Right ventricle myocardium inferior (tissue), 1 donor: ENCODE data around the gene ATP6V0B. TPM values are rescaled to one million over a fixed set of nuclear protein-coding genes. Genes with fewer than 3 reads are reported as not detected.

Experiments
- ATAC-seq: fragments of 200-7000 bp; cut with Tn5 transposase; one replicate; pipeline ENCODE4 v1.9.1; 2020; ENCODE audit warnings: mild to moderate bottlenecking, moderate library complexity
- DNase-seq: peaks from one replicate; pipeline ENCODE4 v3.0.0; 2021; ENCODE audit errors: missing footprints
- intact Hi-C: fragments of 100-400 bp; cut with DNase I; formaldehyde crosslinking; loops from one replicate; pipeline ENCODE4 v1.11.0; 2022
- total RNA-seq: library from RNA; stranded (reverse); fragmentation: NEBNext Ultra II Directional; extraction: Animal tissue kit (Norgen Biotek cat#: 25700); gene quantifications from one replicate; pipeline ENCODE4 v1.2.1, GENCODE V29; 2021
- donor health status: DM: no; HTN: yes; CAD: no; lungs with severe emphysema.

Gene ATP6V0B
- total RNA-seq, 1 donor from 2014 or later = 84.5 TPM

- intact Hi-C loops = no loop called here
- no peak for ATAC-seq
- no peak for DNase-seq
These were observed 14.0 kb upstream of the ATP6V0B start for GRCh38 chr1:43960798-43961197.

- ATAC-seq = no peak
These were observed 13.1 kb upstream of the ATP6V0B start for GRCh38 chr1:43961692-43962091.

GRCh38 chr1:43962324-43962723 is 12.4 kb upstream of the ATP6V0B start:
- ATAC-seq (no peak), DNase-seq (no peak)
- intact Hi-C loops = no loop called here

More at GRCh38 chr1:43961692-43962091, 13.1 kb upstream of the ATP6V0B start:
- DNase-seq = no peak
- intact Hi-C loops = no loop called here

DNA sequence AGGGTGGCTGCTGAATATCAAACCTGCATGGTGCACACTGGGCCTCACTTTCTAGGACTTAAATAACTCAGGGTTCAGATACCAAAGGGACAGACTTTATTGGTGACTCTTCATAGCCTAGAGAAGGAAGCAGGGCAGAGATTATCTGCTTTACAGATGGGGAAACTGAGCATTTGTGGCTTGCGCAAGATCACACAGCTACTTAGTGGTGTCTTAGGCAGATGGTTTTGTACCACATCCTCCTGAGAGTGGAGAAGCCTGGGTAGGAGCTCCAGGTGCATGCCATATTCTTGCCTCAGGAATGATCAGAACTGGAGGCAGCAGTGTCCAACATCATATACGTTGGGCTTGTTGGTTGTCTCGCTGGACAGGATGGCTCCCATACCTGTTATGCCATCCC is 11.8 kb upstream of the ATP6V0B start:
- intact Hi-C loops = no loop called here
- DNase-seq = no peak

GRCh38 chr1:43963890-43964289 is 10.9 kb upstream of the ATP6V0B start:
- DNase-seq (no peak), ATAC-seq (no peak)
- intact Hi-C loops = no loop called here

More for the DNA sequence above, 11.8 kb upstream of the ATP6V0B start:
- no peak for ATAC-seq

GRCh38 chr1:43965316-43965715 is 9.4 kb upstream of the ATP6V0B start:
- intact Hi-C loops = no loop called here
- ATAC-seq = no peak

GRCh38 chr1:43968348-43968948 is 6.3 kb upstream of the ATP6V0B start:
- ATAC-seq (no peak), DNase-seq (no peak)
- intact Hi-C loops = no loop called here

More at GRCh38 chr1:43965316-43965715, 9.4 kb upstream of the ATP6V0B start:
- no peak for DNase-seq

DNA sequence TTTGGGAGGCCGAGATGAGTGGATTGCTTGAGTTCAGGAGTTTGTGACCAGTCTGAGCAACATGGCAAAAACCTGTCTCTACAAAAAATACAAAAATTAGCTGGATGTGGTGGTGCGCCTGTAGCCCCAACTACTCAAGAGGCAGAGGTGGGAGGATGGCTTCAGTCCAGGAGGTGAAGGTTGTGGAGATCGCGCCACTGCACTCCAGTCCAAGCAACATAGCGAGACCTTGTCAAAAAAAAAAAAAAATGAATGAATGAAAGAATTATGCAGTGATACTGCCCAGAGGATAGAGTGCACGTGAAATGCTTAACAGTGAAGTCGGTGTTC is 5.4 kb upstream of the ATP6V0B start:
- intact Hi-C loops = no loop called here
- ATAC-seq = no peak
- no peak for DNase-seq

DNA sequence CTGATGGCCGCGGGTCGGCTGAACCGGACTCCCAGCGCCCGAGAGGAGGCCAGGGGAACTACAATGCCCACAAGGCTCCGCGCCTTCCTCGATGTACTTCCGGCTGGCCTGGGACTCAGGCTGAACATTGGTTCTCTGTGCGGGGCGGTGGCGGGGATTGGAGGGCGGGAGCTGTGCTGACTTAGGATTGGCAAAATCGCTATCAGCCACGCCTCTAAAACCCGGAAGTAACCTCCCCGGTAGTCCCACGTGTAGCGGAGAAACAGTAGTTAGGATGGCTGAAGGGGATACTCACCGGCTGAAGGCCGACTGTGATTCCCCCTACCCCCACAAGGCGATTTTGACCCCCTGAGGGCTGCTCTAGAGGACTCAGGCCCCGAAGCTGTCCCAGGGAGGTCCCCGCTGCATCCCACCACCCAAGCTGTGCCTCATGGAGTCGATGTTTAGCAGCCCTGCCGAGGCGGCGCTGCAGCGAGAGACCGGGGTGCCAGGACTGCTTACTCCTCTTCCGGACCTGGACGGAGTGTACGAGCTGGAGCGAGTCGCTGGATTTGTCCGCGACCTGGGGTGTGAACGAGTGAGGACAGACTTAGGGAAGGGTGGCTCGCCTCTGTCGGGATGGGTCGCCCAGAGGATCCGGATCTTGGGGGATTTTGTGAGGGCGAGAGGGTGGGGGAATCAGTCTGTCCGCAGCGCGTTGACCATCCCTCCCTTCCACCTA is 4.9 kb upstream of the ATP6V0B start, which contains the start of gene DPH2:
Gene DPH2, plus strand, starts transcription at position 265 of the 721 bp plus-strand sequence. Its CDS starts 166 bp downstream, at position 431.
- ATAC-seq = peak; percentile 94
- peak; percentile 98 for DNase-seq
- intact Hi-C loops = no loop called here

DNA sequence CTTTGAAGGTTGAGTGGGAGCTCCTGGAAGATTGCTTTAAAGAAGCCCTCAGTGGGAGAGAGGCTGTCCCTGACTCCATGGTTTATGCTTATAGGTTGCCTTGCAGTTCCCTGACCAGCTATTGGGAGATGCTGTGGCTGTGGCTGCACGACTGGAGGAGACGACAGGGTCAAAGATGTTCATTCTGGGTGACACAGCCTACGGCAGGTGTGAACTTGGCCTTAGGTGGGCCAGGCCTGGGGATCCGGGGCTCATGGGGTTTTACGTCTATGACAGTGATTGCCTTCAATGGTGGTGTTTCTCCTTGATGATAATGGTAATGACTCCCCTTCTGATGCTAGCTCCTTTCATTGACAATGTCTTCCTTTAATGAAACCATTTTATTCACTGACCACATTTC is 4.3 kb upstream of the ATP6V0B start:
- intact Hi-C loops = no loop called here
- ATAC-seq = no peak
- DNase-seq = no peak

- DNase-seq = no peak
- intact Hi-C loops = no loop called here
- ATAC-seq = no peak
These were observed 3.8 kb upstream of the ATP6V0B start for GRCh38 chr1:43970911-43971310.

DNA sequence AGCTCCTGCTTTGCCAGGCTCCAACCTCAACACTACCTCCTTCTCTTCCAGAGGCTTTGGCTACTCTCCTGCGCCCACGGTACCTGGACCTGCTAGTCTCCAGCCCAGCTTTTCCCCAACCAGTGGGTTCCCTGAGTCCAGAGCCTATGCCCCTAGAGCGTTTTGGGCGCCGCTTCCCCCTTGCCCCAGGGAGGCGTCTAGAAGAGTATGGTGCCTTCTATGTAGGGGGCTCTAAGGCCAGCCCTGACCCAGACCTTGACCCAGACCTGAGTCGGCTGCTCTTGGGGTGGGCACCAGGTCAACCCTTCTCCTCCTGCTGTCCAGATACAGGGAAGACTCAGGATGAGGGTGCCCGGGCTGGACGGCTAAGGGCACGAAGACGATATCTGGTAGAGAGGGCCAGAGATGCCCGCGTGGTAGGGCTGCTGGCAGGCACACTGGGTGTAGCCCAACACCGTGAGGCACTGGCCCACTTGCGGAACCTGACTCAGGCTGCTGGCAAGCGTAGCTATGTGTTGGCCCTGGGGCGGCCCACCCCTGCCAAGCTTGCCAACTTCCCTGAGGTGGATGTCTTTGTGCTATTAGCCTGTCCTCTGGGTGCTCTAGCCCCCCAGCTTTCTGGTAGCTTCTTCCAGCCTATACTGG is 3.3 kb upstream of the ATP6V0B start:
- intact Hi-C loops = no loop called here
- DNase-seq (no peak), ATAC-seq (no peak)

GRCh38 chr1:43973981-43974442 is 748 bp upstream of the ATP6V0B start:
- no peak for ATAC-seq
- intact Hi-C loops = loop anchor here (1.0 kb wide), 1 partner anchor 28 kb away; the partner anchor contains the start of gene IPO13
- no peak for DNase-seq

DNA sequence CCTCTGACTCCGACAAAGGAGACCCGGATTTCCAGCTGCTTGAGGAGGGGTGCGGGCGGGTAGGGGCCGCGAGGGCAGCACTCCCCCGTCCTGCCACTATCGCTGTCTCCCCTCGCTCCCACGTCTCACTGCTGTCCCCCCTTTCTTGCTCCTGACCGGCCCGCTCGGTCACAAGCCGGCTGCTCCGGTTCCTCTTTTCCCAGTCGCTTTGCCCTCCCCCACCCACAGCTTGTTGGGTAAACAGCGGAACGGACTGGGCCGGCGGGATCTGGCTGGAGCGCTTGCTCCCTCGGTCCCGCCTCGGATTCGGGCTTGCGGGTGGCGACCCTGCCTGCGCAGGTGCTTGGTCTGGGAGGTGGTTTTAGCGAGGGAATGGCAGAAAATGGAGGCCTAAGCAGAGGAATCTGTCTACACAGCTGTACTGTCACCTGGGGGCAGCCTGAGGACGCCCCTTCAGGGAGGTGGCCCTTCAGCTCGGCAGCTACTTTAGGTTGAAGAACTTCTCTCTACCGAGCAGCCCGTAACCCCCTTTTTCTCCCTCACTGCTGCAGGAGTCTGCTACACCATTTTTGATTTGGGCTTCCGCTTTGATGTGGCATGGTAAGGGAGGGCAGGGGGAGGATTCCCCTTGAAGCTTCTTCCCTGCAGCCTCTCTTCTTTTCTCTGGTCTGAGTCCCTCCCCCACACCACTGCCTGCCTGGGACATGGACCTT is 645 bp downstream of the ATP6V0B start:
- intact Hi-C loops = no loop called here
- ATAC-seq = peak; percentile 14
- peak; percentile 88 for DNase-seq

GRCh38 chr1:43976045-43976444 is 1.3 kb downstream of the ATP6V0B start:
- ATAC-seq (no peak), DNase-seq (peak; percentile 37)
- intact Hi-C loops = no loop called here

DNA sequence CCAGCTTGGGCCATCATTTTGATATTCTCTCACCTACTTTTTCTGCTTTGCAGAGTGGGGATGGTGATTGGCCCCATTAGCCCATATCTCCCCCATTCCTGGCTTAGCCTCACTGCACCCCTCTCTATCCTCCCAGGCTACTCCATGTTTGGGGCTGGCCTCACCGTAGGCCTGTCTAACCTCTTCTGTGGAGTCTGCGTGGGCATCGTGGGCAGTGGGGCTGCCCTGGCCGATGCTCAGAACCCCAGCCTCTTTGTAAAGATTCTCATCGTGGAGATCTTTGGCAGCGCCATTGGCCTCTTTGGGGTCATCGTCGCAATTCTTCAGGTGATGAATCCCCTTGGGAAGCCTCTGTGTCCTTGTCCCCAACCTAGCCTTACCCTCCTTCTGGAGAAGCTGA is 2.1 kb downstream of the ATP6V0B start:
- no peak for ATAC-seq
- DNase-seq = peak; percentile 30
- intact Hi-C loops = no loop called here

DNA sequence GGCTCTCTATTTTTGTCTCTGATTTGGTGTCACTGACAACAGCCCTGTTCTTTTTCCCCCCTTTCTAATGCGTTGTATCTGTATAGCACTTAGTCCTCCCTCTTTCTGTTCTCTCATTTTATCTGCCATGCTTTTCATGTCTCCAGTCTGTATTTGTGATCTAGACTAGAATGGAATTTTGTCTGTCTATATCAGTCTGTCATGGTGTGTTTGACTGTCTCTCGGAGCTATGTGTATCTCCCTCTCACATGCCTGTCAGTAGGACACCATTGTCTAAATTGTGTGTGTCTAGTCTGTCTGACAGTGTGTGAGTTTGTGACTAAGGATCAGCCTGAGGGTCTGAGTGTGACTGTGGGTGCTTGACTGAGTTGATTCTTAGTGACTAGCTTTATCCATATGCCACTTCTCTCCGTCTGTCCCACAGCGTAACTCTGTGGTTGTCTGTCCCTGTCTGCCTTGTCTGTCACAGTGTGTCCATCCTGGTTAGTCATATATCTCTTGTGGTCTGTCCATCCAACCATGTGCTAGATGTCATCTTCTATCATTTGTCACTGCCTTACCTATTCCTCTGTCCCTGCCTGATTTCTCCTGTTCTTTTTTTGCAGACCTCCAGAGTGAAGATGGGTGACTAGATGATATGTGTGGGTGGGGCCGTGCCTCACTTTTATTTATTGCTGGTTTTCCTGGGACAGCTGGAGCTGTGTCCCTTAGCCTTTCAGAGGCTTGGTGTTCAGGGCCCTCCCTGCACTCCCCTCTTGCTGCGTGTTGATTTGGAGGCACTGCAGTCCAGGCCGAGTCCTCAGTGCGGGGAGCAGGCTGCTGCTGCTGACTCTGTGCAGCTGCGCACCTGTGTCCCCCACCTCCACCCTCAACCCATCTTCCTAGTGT is 2.9 kb downstream of the ATP6V0B start:
- intact Hi-C loops = no loop called here
- DNase-seq (no peak), ATAC-seq (no peak)

DNA sequence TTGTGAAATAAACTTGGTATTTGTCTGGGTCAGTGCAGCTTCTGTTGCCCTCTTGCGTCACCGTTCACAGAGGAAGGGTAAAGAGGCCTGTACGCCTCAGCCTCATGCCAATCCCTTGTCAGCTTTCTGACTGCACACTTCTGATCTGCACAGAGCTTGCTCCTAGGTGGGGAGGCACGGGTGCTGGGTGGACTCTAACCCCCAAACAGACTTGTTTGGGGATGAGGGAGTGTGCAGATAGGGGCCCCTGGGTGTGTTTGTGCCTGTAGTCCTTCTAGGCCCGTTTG is 3.4 kb downstream of the ATP6V0B start:
- DNase-seq (peak; percentile 18), ATAC-seq (no peak)
- intact Hi-C loops = no loop called here
